Measurements from ENCODE around the gene LRRC2. TPM values are rescaled to one million over a fixed set of nuclear protein-coding genes. Genes with fewer than 3 reads are reported as not detected.

The LRRC2 gene
- total and polyA plus RNA-seq, 9 donors = 1.1 to 4.1 (median 2.7) TPM

DNA sequence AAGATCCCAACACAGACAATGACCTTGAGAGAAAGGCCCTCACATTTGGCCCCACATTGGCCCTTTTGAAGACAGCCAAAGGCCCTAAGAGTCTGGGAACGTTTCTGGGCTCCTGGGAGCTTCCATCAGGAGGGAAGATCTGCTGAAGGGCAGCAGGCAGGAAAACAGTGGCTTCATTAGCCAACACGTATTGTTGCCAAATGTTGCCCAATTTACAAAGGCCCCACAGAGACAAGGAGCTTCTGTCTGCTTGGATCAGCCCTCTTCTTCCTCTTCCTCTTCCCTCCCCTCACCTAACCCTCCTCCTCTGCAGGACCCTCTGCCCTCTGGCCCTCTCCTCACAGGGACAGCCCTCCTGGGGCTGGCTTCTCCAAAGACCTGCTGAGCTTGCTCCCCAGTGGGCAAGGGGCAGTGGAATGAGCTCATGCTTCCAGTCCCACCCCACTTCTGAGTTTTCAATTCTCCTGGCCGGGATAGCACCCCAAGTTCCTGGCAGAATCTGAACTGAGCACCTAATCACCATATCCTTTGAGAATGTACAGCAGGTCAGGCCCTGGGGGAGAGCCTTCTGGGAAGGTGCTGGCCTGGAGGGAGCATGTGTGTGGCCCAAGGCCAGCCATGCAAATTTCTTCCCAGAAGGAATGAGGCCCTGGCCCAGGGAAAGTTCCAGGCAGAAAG, 96.3 kb downstream of the LRRC2 start:
- H3K27ac ChIP-seq (ENCODE audit: low read length) = no peak overlapping the region
- WGBS (ENCODE audit: insufficient coverage) = 61% methylated on average over 2 of the region's 3 CpGs
- peaks cover 18% of the 10 kb centered on the region for H3K4me1 ChIP-seq (ENCODE audit: control insufficient read depth, insufficient read depth, low read length)

DNA sequence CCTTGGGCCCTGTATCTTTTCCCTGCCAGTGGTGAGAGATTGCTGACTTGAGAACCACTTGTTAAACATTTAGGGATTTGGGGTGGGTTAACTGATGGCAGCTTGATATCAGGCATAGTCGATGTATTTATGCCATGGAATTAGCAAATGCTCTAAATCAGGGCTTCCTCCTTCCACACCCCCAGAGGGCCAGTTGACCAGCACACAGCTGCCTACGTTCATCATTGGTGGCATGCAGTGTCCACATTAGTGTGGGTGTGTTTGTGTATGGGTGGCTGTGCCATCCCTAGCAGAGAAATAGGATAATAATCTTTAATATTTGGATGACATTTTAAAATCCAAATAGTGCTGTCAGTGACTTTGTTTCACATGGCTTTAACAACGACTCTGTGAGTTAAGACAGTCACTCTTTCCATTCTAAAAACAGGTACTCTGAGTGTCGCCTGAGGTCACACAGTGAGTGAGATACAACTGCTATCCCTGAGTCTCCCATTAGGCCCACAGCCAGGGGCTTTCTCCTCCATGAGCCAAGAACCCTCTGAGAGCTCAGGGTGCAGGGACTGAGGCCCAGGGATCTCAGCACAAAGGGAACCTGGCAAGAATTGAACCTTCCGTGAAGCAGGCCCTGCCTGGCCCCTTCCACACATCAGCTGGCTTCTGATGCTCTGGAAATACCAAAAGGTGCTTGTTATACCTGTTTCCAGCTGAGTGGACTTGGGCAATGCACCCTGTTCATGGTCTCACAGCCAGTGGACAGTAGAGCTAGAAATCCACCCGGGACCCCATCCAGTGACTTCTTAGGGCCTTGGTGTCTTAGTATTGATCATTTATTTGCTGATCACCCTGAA, 97.1 kb downstream of the LRRC2 start:
- 67% methylated on average over 3 of the region's 6 CpGs for WGBS (ENCODE audit: insufficient coverage)
- Histone ChIP-seq H3K36me3 (ENCODE audit: control insufficient read depth, insufficient read depth, low read length) (no peaks in the 10 kb centered on the region), H3K9me3 (replicated peaks; ENCODE audit: control insufficient read depth, low read depth, low read length) (no peaks in the 10 kb centered on the region), H3K4me3 (ENCODE audit: low read length) (no peak overlapping the region), H3K27me3 (ENCODE audit: control insufficient read depth, insufficient read depth, low read length) (peaks cover 33% of the 10 kb centered on the region), H3K27ac (ENCODE audit: low read length) (no peak overlapping the region), H3K4me1 (ENCODE audit: control insufficient read depth, insufficient read depth, low read length) (peaks cover 18% of the 10 kb centered on the region)
- DNase-seq = peak; percentile 32

More for the DNA sequence above, 96.3 kb downstream of the LRRC2 start:
- no peak for DNase-seq
- Histone ChIP-seq H3K36me3 (ENCODE audit: control insufficient read depth, insufficient read depth, low read length) (no peaks in the 10 kb centered on the region), H3K9me3 (replicated peaks; ENCODE audit: control insufficient read depth, low read depth, low read length) (peaks cover 2% of the 10 kb centered on the region), H3K27me3 (ENCODE audit: control insufficient read depth, insufficient read depth, low read length) (peaks cover 25% of the 10 kb centered on the region), H3K4me3 (ENCODE audit: low read length) (no peak overlapping the region)

DNA sequence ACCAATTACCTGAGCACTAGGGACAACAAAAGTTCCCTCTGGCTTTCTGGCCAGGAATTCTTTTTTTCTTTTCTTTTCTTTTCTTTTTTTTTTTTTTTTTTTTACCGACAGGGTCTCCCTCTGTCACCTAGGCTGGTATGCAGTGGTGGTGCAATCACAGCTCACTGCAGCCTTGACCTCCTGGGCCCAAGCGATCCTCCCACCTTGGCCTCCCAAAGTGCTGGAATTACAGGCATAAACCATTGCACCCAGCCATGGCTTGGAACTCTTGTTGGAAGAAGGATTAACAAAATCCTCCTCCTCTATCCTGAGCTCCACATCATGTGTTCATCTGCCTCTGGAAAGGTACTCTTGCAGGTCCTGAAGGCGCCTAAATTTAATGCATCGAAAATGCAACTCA, 98.5 kb downstream of the LRRC2 start:
- Histone ChIP-seq H3K9me3 (replicated peaks; ENCODE audit: control insufficient read depth, low read depth, low read length) (no peaks in the 10 kb centered on the region), H3K36me3 (ENCODE audit: control insufficient read depth, insufficient read depth, low read length) (no peaks in the 10 kb centered on the region), H3K4me1 (ENCODE audit: control insufficient read depth, insufficient read depth, low read length) (peaks cover 18% of the 10 kb centered on the region), H3K4me3 (ENCODE audit: low read length) (no peak overlapping the region), H3K27ac (ENCODE audit: low read length) (no peak overlapping the region), H3K27me3 (ENCODE audit: control insufficient read depth, insufficient read depth, low read length) (peaks cover 43% of the 10 kb centered on the region)
- no peak for DNase-seq
- 100% methylated on average over 2 of the region's 4 CpGs for WGBS (ENCODE audit: insufficient coverage)

DNA sequence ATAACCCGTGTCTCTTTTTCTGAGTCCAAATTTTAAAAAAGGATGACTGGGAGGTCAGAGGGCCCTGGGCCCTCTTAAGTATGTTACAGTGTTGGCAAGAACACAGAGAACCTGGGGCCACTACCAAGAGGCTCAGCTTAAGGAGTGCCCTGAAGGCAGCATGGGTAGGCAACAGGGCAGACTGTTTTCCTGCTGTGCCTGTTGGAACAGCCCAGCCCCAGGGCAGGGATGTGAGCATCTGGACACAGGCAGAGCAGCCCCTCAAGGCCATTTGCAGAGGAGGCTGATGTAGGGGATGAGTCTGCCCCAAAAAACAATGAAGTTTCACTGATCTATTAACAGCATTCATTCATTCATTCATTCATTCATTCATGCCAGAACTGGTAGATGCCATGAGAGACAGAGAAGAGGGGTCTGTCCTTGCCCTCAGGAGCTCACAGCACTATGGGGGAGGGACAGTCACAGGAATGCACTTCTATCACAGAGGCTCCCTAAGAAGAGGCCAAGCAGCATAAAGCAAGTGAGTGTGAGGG, 99.2 kb downstream of the LRRC2 start:
- Histone ChIP-seq H3K27ac (ENCODE audit: low read length) (no peak overlapping the region), H3K4me3 (ENCODE audit: low read length) (no peak overlapping the region), H3K9me3 (replicated peaks; ENCODE audit: control insufficient read depth, low read depth, low read length) (no peaks in the 10 kb centered on the region), H3K27me3 (ENCODE audit: control insufficient read depth, insufficient read depth, low read length) (peaks cover 45% of the 10 kb centered on the region), H3K4me1 (ENCODE audit: control insufficient read depth, insufficient read depth, low read length) (peaks cover 18% of the 10 kb centered on the region), H3K36me3 (ENCODE audit: control insufficient read depth, insufficient read depth, low read length) (no peaks in the 10 kb centered on the region)
- DNase-seq = no peak
- no CpG with 5 or more reads among the region's 1 CpG for WGBS (ENCODE audit: insufficient coverage)

DNA sequence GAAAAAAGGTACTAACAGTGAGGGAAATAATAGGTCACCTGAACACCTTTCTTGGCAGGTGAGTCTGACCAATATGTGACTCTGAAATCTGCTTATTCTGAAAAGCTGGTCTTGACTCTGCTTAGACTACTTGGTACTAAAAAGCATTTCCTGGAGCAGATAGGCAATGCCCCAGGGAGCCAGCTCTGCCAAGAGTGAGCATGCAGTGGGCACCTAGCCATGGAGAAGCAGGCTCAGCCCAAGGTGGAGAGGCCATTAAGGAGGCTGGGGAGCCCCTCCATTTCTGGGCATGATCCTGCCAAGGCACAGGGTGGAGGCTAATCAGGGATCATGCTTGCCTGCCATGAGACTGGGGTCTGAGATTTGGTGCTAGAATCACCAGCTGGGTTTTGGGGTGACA, 99.8 kb downstream of the LRRC2 start:
- no peak for DNase-seq
- Histone ChIP-seq H3K36me3 (ENCODE audit: control insufficient read depth, insufficient read depth, low read length) (no peaks in the 10 kb centered on the region), H3K4me1 (ENCODE audit: control insufficient read depth, insufficient read depth, low read length) (peaks cover 18% of the 10 kb centered on the region), H3K27me3 (ENCODE audit: control insufficient read depth, insufficient read depth, low read length) (peaks cover 44% of the 10 kb centered on the region), H3K9me3 (replicated peaks; ENCODE audit: control insufficient read depth, low read depth, low read length) (no peaks in the 10 kb centered on the region), H3K4me3 (ENCODE audit: low read length) (no peak overlapping the region), H3K27ac (ENCODE audit: low read length) (no peak overlapping the region)

Other genes with a start within 250 kb of the LRRC2 start
- gene CCR2, start 212.2 kb downstream of the LRRC2 start, total RNA-seq = 0.98 TPM
- gene CCR2, start 212.2 kb downstream of the LRRC2 start, polyA plus RNA-seq (ENCODE audit: insufficient read depth in 1 of 8, insufficient read length in 8 of 8, low replicate concordance in 1 of 8) = 1 to 10 TPM in 3 of 8 donors, under 1 TPM in 5; 0.35 to 1.7 (median 0.76) TPM
- gene CCR5, start 195.4 kb downstream of the LRRC2 start, total RNA-seq = 0.13 TPM
- gene CCR5, start 195.4 kb downstream of the LRRC2 start, polyA plus RNA-seq (ENCODE audit: insufficient read depth in 1 of 8, insufficient read length in 8 of 8, low replicate concordance in 1 of 8) = under 1 TPM; 0.29 to 0.52 (median 0.39) TPM
- gene CCRL2, start 159.0 kb downstream of the LRRC2 start, total RNA-seq = 0.53 TPM
- 1 to 10 TPM in 1 of 8 donors, under 1 TPM in 7; 0.36 to 1.4 (median 0.59) TPM for gene CCRL2, start 159.0 kb downstream of the LRRC2 start, polyA plus RNA-seq (ENCODE audit: insufficient read depth in 1 of 8, insufficient read length in 8 of 8, low replicate concordance in 1 of 8)
- gene LTF, start 101.4 kb downstream of the LRRC2 start, total RNA-seq = 1.3 TPM
- gene LTF, start 101.4 kb downstream of the LRRC2 start, polyA plus RNA-seq (ENCODE audit: insufficient read depth in 1 of 8, insufficient read length in 8 of 8, low replicate concordance in 1 of 8) = 1 to 10 TPM; 2.0 to 6.6 (median 3.6) TPM
- gene RTP3, start 68.3 kb downstream of the LRRC2 start, total RNA-seq = 0.04 TPM
- gene RTP3, start 68.3 kb downstream of the LRRC2 start, polyA plus RNA-seq (ENCODE audit: insufficient read depth in 1 of 8, insufficient read length in 8 of 8, low replicate concordance in 1 of 8) = under 1 TPM in 1 of 8 donors, not detected in 7; 0.09 TPM
- gene FAM240A, start 46.2 kb upstream of the LRRC2 start, total RNA-seq = 0.27 TPM
- under 1 TPM in 7 of 8 donors, not detected in 1; 0.19 to 0.63 (median 0.24) TPM for gene FAM240A, start 46.2 kb upstream of the LRRC2 start, polyA plus RNA-seq (ENCODE audit: insufficient read depth in 1 of 8, insufficient read length in 8 of 8, low replicate concordance in 1 of 8)
- gene ALS2CL, start 127.4 kb upstream of the LRRC2 start, total RNA-seq = 5.1 TPM
- 1 to 10 TPM; 1.9 to 7.3 (median 6.1) TPM for gene ALS2CL, start 127.4 kb upstream of the LRRC2 start, polyA plus RNA-seq (ENCODE audit: insufficient read depth in 1 of 8, insufficient read length in 8 of 8, low replicate concordance in 1 of 8)
- 0.62 TPM for gene TMIE, start 135.1 kb upstream of the LRRC2 start, total RNA-seq
- 1 to 10 TPM in 1 of 8 donors, under 1 TPM in 7; 0.32 to 1.0 (median 0.80) TPM for gene TMIE, start 135.1 kb upstream of the LRRC2 start, polyA plus RNA-seq (ENCODE audit: insufficient read depth in 1 of 8, insufficient read length in 8 of 8, low replicate concordance in 1 of 8)
- 0.09 TPM for gene PRSS50, start 151.6 kb upstream of the LRRC2 start, total RNA-seq
- gene PRSS50, start 151.6 kb upstream of the LRRC2 start, polyA plus RNA-seq (ENCODE audit: insufficient read depth in 1 of 8, insufficient read length in 8 of 8, low replicate concordance in 1 of 8) = under 1 TPM in 7 of 8 donors, not detected in 1; 0.06 to 0.44 (median 0.12) TPM